HUES64 (cell line): ENCODE data around the gene FTO.

ENCODE experiments used
- H3K27ac ChIP-seq: 2 replicates; pipeline ENCODE4 v1.7.0; 2013; ENCODE audit warnings: low read depth, low read length, inconsistent platforms
- H3K27me3 ChIP-seq: 2 replicates; pipeline ENCODE4 v1.6.1; 2013; ENCODE audit warnings: mild to moderate bottlenecking, low read length; ENCODE audit not compliant: insufficient read depth
- H3K36me3 ChIP-seq: 2 replicates; pipeline ENCODE4 v1.6.1; 2013; ENCODE audit warnings: mild to moderate bottlenecking, low read length; ENCODE audit not compliant: insufficient read depth
- H3K4me1 ChIP-seq: 2 replicates; pipeline ENCODE4 v1.6.1; 2013; ENCODE audit warnings: mild to moderate bottlenecking, low read length, moderate library complexity; ENCODE audit not compliant: insufficient read depth
- H3K4me3 ChIP-seq: 2 replicates; pipeline ENCODE4 v1.5.1; 2013; ENCODE audit warnings: mild to moderate bottlenecking, low read length, moderate library complexity
- H3K9ac ChIP-seq: 2 replicates; pipeline ENCODE4 v1.6.1; 2013; ENCODE audit warnings: mild to moderate bottlenecking, low read depth, low read length
- H3K9me3 ChIP-seq: 2 replicates; pipeline ENCODE4 v1.6.1; 2013; ENCODE audit warnings: low read depth, low read length; ENCODE audit not compliant: insufficient read depth
- WGBS: fragments of 150-250, 120-280 bp; methylation state at CpG from one replicate; pipeline ENCODE4 v1.1.7; 2013; ENCODE audit warnings: missing lambda C conversion rate; 5-methylcytosine and 5-hydroxymethylcytosine counted together

FTO gene

GRCh38 chr16:54153240-54153934, 449.4 kb downstream of the FTO start:
- Histone ChIP-seq H3K27ac (no peak overlapping the region), H3K27me3 (no peaks in the 10 kb centered on the region), H3K4me3 (no peak overlapping the region), H3K9ac (no peak overlapping the region), H3K36me3 (no peaks in the 10 kb centered on the region), H3K9me3 (no peaks in the 10 kb centered on the region), H3K4me1 (peaks cover 11% of the 10 kb centered on the region; the same call in 1 of the 2 replicates)
- WGBS = 92% methylated on average over 11 of the region's 12 CpGs

- Histone ChIP-seq H3K9me3 (no peaks in the 10 kb centered on the region), H3K27ac (no peak overlapping the region), H3K4me3 (no peak overlapping the region), H3K27me3 (no peaks in the 10 kb centered on the region), H3K9ac (no peak overlapping the region), H3K4me1 (peaks cover 11% of the 10 kb centered on the region; the same call in 1 of the 2 replicates), H3K36me3 (no peaks in the 10 kb centered on the region)
- WGBS = 100% methylated on average over 1 of the region's 1 CpG
These were observed 452.4 kb downstream of the FTO start for GRCh38 chr16:54156349-54156748.

- 95% methylated on average over 4 of the region's 4 CpGs for WGBS
- no peaks in the 10 kb centered on the region for H3K27me3 ChIP-seq
- H3K9me3 ChIP-seq = no peaks in the 10 kb centered on the region
- no peak overlapping the region for H3K9ac ChIP-seq
- no peak overlapping the region for H3K27ac ChIP-seq
- no peaks in the 10 kb centered on the region for H3K4me1 ChIP-seq
- H3K4me3 ChIP-seq = no peak overlapping the region
- H3K36me3 ChIP-seq = no peaks in the 10 kb centered on the region
These were observed 455.0 kb downstream of the FTO start for GRCh38 chr16:54158986-54159385.

- H3K4me1 ChIP-seq = no peaks in the 10 kb centered on the region
- 95% methylated on average over 6 of the region's 6 CpGs for WGBS
- no peaks in the 10 kb centered on the region for H3K9me3 ChIP-seq
- H3K9ac ChIP-seq = no peak overlapping the region
- no peak overlapping the region for H3K27ac ChIP-seq
- H3K36me3 ChIP-seq = no peaks in the 10 kb centered on the region
- no peak overlapping the region for H3K4me3 ChIP-seq
- H3K27me3 ChIP-seq = no peaks in the 10 kb centered on the region
These were observed 455.6 kb downstream of the FTO start for GRCh38 chr16:54159490-54160080.

DNA sequence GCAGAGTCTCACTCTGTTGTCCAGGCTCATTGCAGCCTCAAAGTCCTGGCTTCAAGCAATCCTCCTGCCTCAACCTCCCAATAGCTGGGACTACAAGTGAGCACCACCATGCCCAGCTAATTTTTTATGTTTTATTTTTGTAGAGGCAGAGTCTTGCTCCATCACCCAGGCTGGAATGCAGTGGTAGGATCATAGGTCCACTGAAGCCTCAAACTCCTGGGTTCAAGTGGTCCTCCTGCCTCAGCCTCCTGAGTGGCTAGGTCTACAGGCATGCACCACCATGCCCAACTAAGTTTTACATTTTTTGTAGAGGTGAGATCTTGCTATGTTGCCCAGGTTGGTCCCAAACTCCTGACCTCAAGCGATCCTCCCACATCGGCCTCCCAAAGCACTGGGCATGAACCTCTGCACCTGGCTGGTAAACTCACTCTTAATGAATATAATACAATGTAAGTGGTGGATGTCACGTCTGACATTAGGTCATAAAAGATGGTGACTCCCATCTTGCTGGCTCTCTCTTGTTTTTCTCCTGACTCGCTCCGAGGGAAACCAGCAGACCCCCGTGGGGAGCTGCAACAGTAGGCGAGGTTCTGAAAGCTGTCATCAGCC, 456.4 kb downstream of the FTO start:
- no peaks in the 10 kb centered on the region for H3K27me3 ChIP-seq
- no peak overlapping the region for H3K4me3 ChIP-seq
- no peaks in the 10 kb centered on the region for H3K4me1 ChIP-seq
- no peaks in the 10 kb centered on the region for H3K9me3 ChIP-seq
- 94% methylated on average over 7 of the region's 7 CpGs for WGBS
- no peak overlapping the region for H3K27ac ChIP-seq
- H3K36me3 ChIP-seq = no peaks in the 10 kb centered on the region
- H3K9ac ChIP-seq = no peak overlapping the region

GRCh38 chr16:54160939-54161897, 457.3 kb downstream of the FTO start:
- Histone ChIP-seq H3K27ac (no peak overlapping the region), H3K4me1 (no peaks in the 10 kb centered on the region), H3K27me3 (no peaks in the 10 kb centered on the region), H3K36me3 (no peaks in the 10 kb centered on the region), H3K9me3 (no peaks in the 10 kb centered on the region), H3K4me3 (no peak overlapping the region), H3K9ac (no peak overlapping the region)
- 93% methylated on average over 19 of the region's 19 CpGs for WGBS

GRCh38 chr16:54163197-54163843, 459.4 kb downstream of the FTO start:
- no peaks in the 10 kb centered on the region for H3K27me3 ChIP-seq
- WGBS = 95% methylated on average over 9 of the region's 10 CpGs
- H3K27ac ChIP-seq = no peak overlapping the region
- H3K4me3 ChIP-seq = no peak overlapping the region
- H3K4me1 ChIP-seq = no peaks in the 10 kb centered on the region
- H3K9me3 ChIP-seq = no peaks in the 10 kb centered on the region
- no peaks in the 10 kb centered on the region for H3K36me3 ChIP-seq
- H3K9ac ChIP-seq = no peak overlapping the region

DNA sequence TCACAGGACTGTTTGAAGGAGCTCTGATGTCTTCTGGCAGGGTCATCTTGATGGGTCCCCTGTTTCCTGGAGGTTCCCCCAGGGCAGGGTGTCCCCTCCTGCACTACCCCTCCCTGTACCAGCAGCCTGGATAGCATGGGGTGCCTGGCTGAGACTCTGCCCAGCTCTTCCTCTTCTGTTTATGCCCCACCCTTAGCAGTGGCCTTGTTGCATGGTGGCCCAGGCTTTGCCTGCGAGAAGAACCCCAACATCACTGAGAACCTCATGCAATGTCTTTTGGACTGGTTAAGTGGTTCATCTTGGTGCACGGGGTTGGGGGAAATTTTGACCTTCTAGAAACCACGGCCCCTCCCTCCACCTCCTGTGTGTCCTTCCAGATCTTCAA, 460.8 kb downstream of the FTO start:
- 96% methylated on average over 3 of the region's 3 CpGs for WGBS
- Histone ChIP-seq H3K4me3 (no peak overlapping the region), H3K27ac (no peak overlapping the region), H3K9me3 (no peaks in the 10 kb centered on the region), H3K9ac (no peak overlapping the region), H3K36me3 (no peaks in the 10 kb centered on the region), H3K4me1 (no peaks in the 10 kb centered on the region), H3K27me3 (no peaks in the 10 kb centered on the region)

DNA sequence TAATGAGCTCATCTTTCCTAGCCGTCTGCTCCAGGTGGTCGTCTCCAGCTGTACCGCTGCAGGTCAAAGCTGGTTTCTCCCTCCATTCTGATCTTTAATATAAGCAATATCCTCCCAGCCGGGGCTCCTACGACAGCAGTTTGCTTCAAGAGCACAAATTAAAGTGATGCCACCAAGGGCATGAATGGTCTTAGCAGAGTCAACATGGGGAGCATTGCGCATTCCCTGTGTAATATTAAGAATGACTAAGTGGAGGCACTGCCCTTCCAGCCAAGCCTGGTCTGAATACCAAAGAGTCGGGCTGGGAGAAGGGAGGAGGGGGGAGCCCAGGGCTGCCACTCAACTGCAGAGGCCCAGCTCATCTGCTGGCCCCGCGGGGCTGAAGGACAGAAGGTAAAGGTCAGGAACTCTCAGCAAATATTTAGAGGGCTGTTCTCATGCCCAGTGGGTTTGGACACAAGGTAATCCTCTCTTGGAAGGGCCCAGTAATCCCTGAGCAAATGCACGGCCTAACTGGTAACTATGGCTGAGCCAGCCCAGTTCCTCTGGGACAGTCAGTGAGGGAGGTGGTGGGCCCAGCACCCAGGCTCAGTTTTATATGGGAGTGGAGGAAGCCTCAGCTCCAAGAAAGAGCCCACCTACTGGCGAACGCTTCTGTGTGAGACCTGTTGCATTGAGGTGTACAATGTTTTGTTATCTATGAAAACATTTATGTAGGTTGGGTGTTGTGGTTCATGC, 461.4 kb downstream of the FTO start:
- no peak overlapping the region for H3K4me3 ChIP-seq
- H3K27me3 ChIP-seq = no peaks in the 10 kb centered on the region
- H3K27ac ChIP-seq = no peak overlapping the region
- H3K9me3 ChIP-seq = no peaks in the 10 kb centered on the region
- H3K4me1 ChIP-seq = no peaks in the 10 kb centered on the region
- 89% methylated on average over 12 of the region's 12 CpGs for WGBS
- no peaks in the 10 kb centered on the region for H3K36me3 ChIP-seq
- H3K9ac ChIP-seq = no peak overlapping the region
